Fibroblast of upper back skin (primary cell): ENCODE results near the gene LRRTM3.
A peak's percentile ranks its signal among the peaks of the same experiment; 100 is the strongest.

Experiments used
- DNase-seq: peaks from one replicate; pipeline ENCODE4 v3.0.0-alpha.2; 2013

LRRTM3 gene

GRCh38 chr10:67036808-67037207 is 111.0 kb downstream of the LRRTM3 start:
- no peak for DNase-seq

GRCh38 chr10:67043041-67043440 is 117.2 kb downstream of the LRRTM3 start:
- peak; percentile 23 for DNase-seq

- no peak for DNase-seq
These were observed 119.6 kb downstream of the LRRTM3 start for GRCh38 chr10:67045404-67045803.

GRCh38 chr10:67046507-67046906 is 120.7 kb downstream of the LRRTM3 start:
- DNase-seq, result no peak

GRCh38 chr10:67049988-67050387 is 124.2 kb downstream of the LRRTM3 start:
- no peak for DNase-seq

GRCh38 chr10:67050415-67050814 is 124.6 kb downstream of the LRRTM3 start:
- no peak for DNase-seq

- DNase-seq, result no peak
These were observed 146.8 kb downstream of the LRRTM3 start for GRCh38 chr10:67072654-67073053.

GRCh38 chr10:67075491-67075971 is 149.7 kb downstream of the LRRTM3 start:
- DNase-seq, result no peak

- peak; percentile 7 for DNase-seq
These were observed 150.3 kb downstream of the LRRTM3 start for GRCh38 chr10:67076144-67076543.

- DNase-seq, result peak; percentile 61
These were observed 151.5 kb downstream of the LRRTM3 start for GRCh38 chr10:67077376-67077775.

GRCh38 chr10:67079126-67079525 is 153.3 kb downstream of the LRRTM3 start:
- DNase-seq, result peak; percentile 11

- DNase-seq, result no peak
These were observed 160.7 kb downstream of the LRRTM3 start for GRCh38 chr10:67086327-67087134.

- DNase-seq, result no peak
These were observed 161.2 kb downstream of the LRRTM3 start for GRCh38 chr10:67087135-67087425.

- no peak for DNase-seq
These were observed 162.2 kb downstream of the LRRTM3 start for GRCh38 chr10:67088036-67088435.

GRCh38 chr10:67095531-67095930 is 169.7 kb downstream of the LRRTM3 start:
- no peak for DNase-seq

GRCh38 chr10:67098461-67098860 is 172.6 kb downstream of the LRRTM3 start:
- peak; percentile 33 for DNase-seq

- DNase-seq, result no peak
These were observed 175.1 kb downstream of the LRRTM3 start for GRCh38 chr10:67100951-67101350.

- DNase-seq, result no peak
These were observed 181.8 kb downstream of the LRRTM3 start for GRCh38 chr10:67107670-67108069.

- no peak for DNase-seq
These were observed 184.4 kb downstream of the LRRTM3 start for GRCh38 chr10:67110286-67110685.

GRCh38 chr10:67112765-67113164 is 186.9 kb downstream of the LRRTM3 start:
- DNase-seq, result peak; percentile 21

GRCh38 chr10:67114945-67115344 is 189.1 kb downstream of the LRRTM3 start:
- DNase-seq, result peak; percentile 22

GRCh38 chr10:67115972-67116371 is 190.1 kb downstream of the LRRTM3 start:
- DNase-seq, result peak; percentile 89

- DNase-seq, result peak; percentile 12
These were observed 193.8 kb downstream of the LRRTM3 start for GRCh38 chr10:67119651-67120050.

GRCh38 chr10:67127441-67127840 is 201.6 kb downstream of the LRRTM3 start:
- DNase-seq, result no peak

- peak; percentile 7 for DNase-seq
These were observed 214.8 kb downstream of the LRRTM3 start for GRCh38 chr10:67140641-67141040.
